SK-N-SH treated with all-trans-retinoic acid at 6 μM for 48 hours (cell line): ENCODE results near the gene ABCG5.

Source experiments
- CREB5 ChIP-seq: fragments of 250-450 bp; sonication (Bioruptor Pico); IDR thresholded peaks from 2 replicates; pipeline ENCODE4 v1.5.1; 2020; ENCODE audit warnings: low read depth, mild to moderate bottlenecking, moderate library complexity
- ISL1 ChIP-seq: fragments of 250-450 bp; sonication (Bioruptor Pico); IDR thresholded peaks from 2 replicates; pipeline ENCODE4 v2.1.2; 2022; ENCODE audit warnings: mild to moderate bottlenecking, moderate library complexity
- OSR1 ChIP-seq: fragments of 250-450 bp; sonication (Bioruptor Pico); IDR thresholded peaks from 2 replicates; pipeline ENCODE4 v1.8.0; 2022; ENCODE audit warnings: moderate library complexity, mild to moderate bottlenecking, inconsistent platforms
- PPARA ChIP-seq: fragments of 250-450 bp; sonication (Bioruptor Pico); IDR thresholded peaks from 2 replicates; pipeline ENCODE4 v1.5.0; 2020; ENCODE audit warnings: mild to moderate bottlenecking, borderline replicate concordance
- SNAI2 ChIP-seq: fragments of 250-450 bp; sonication (Bioruptor Pico); IDR thresholded peaks from 2 replicates; pipeline ENCODE4 v1.5.0; 2020; ENCODE audit warnings: mild to moderate bottlenecking, moderate library complexity
- ZC3H10 ChIP-seq: fragments of 250-450 bp; sonication (Bioruptor Pico); IDR thresholded peaks from 2 replicates; pipeline ENCODE4 v1.5.1; 2021; ENCODE audit warnings: mild to moderate bottlenecking, moderate library complexity
- ZFP3 ChIP-seq: fragments of 250-450 bp; sonication (Bioruptor Pico); IDR thresholded peaks from 2 replicates; pipeline ENCODE4 v1.5.0; 2020; ENCODE audit warnings: mild to moderate bottlenecking, moderate library complexity
- TF ChIP-seq, protein P1 (sequence below): fragments of 250-450 bp; sonication (Bioruptor Pico); IDR thresholded peaks from 2 replicates; pipeline ENCODE4 v1.5.1; 2021; ENCODE audit warnings: mild to moderate bottlenecking, moderate library complexity
- TF ChIP-seq, protein P2 (sequence below): fragments of 250-450 bp; sonication (Bioruptor Pico); IDR thresholded peaks from 2 replicates; pipeline ENCODE4 v1.8.0; 2020; ENCODE audit warnings: mild to moderate bottlenecking, moderate library complexity, borderline replicate concordance

- TF ChIP-seq ZC3H10 (CRISPR knock-in tag) (no peak), ISL1 (CRISPR knock-in tag) (no peak), CREB5 (CRISPR knock-in tag) (no peak), PPARA (no peak), ZFP3 (CRISPR knock-in tag) (no peak), OSR1 (CRISPR knock-in tag) (no peak), SNAI2 (CRISPR knock-in tag) (no peak)
- TF ChIP-seq, protein P1, sequence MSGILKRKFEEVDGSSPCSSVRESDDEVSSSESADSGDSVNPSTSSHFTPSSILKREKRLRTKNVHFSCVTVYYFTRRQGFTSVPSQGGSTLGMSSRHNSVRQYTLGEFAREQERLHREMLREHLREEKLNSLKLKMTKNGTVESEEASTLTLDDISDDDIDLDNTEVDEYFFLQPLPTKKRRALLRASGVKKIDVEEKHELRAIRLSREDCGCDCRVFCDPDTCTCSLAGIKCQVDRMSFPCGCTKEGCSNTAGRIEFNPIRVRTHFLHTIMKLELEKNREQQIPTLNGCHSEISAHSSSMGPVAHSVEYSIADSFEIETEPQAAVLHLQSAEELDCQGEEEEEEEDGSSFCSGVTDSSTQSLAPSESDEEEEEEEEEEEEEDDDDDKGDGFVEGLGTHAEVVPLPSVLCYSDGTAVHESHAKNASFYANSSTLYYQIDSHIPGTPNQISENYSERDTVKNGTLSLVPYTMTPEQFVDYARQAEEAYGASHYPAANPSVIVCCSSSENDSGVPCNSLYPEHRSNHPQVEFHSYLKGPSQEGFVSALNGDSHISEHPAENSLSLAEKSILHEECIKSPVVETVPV (CRISPR knock-in tag), result no peak
- TF ChIP-seq, protein P2, sequence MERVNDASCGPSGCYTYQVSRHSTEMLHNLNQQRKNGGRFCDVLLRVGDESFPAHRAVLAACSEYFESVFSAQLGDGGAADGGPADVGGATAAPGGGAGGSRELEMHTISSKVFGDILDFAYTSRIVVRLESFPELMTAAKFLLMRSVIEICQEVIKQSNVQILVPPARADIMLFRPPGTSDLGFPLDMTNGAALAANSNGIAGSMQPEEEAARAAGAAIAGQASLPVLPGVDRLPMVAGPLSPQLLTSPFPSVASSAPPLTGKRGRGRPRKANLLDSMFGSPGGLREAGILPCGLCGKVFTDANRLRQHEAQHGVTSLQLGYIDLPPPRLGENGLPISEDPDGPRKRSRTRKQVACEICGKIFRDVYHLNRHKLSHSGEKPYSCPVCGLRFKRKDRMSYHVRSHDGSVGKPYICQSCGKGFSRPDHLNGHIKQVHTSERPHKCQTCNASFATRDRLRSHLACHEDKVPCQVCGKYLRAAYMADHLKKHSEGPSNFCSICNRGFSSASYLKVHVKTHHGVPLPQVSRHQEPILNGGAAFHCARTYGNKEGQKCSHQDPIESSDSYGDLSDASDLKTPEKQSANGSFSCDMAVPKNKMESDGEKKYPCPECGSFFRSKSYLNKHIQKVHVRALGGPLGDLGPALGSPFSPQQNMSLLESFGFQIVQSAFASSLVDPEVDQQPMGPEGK (CRISPR knock-in tag), result no peak
Measured at GRCh38 chr2:43880471-43880870, 41.8 kb upstream of the ABCG5 start.
